Renal pelvis (tissue), 4 donors: ENCODE results near the gene KRTAP4-9. TPM values are rescaled to one million over a fixed set of nuclear protein-coding genes. Genes with fewer than 3 reads are reported as not detected.
"Not testable (repeated sequence)": the region's sequence is repeated elsewhere in the genome, so short reads cannot be mapped to it uniquely, and the experiment has no call there.

Source experiments
- DNase-seq: peaks from one replicate; pipeline ENCODE4 v3.0.0-alpha.2; 2013
- polyA plus RNA-seq, 3 donors: library from polyadenylated mRNA; unstranded; fragments of 120-200 nt; gene quantifications; one replicate each; pipeline ENCODE4 v1.2.1, GENCODE V29; 2013; ENCODE audit not compliant: insufficient read length in 3 of 3

Gene KRTAP4-9
- polyA plus RNA-seq, 3 donors, result not detected

DNA sequence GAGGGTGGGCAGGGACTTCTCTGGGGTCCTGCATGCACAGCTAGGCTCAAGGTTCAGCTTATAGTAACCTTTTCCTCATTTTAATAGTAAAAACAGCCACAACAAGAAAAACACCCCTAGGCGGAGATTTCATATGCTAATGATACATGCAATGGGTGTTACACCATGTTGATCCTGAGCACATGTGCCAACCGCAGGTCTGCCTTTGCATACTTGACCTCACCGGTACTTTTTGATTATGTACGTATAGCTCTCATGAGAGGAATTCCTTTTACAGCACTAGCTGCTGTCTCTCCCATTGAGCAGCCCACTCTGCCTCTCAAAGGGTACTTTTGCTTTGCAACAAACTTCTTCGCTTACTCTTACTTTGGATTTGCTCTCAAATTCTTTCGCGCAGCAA lies 9.1 kb upstream of the KRTAP4-9 start:
- no peak for DNase-seq

DNA sequence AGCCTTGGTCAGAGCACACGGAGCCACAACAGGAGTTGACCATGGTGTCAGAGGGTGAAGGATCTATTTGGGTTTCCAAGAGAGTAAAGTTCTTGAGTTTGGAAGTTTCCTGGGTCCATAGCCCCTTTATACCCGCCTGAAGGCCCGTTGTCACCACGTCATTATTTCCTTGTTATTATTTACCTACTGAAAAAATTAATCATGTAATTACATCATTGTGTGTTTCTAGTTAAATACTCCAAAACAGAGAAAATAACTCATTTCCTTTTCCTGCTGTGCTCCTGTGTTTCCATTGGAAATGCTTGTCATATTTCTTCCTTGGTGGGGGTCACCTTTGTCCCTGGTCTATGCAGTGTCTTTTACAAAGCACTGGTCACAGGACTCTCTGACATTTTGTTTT lies 7.1 kb upstream of the KRTAP4-9 start, which contains the start of gene KRTAP4-8:
TSS of gene KRTAP4-8 (minus strand) at position 101 of the 400 bp plus-strand sequence. CDS start at position 43, 58 bp downstream.
- DNase-seq, result no peak

DNA sequence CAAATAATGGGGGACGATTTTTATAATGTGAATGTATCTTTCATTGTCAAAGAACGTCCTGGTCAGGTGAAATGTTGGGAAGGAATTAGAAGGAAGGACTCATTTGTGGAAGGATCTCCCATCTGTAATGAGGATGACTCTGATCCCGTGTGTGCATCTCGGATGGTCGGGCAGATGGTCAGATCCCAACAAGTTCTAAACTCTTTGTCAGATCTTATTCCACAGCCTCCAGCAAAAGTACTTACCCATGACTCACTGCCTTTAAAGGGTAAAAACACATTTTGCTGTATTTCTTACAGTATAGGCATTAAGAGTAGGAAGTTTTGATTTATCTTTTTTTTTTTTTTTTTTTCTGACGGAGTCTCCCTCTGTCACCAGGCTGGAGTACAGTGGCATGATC lies 6.7 kb upstream of the KRTAP4-9 start:
- DNase-seq, result no peak

DNA sequence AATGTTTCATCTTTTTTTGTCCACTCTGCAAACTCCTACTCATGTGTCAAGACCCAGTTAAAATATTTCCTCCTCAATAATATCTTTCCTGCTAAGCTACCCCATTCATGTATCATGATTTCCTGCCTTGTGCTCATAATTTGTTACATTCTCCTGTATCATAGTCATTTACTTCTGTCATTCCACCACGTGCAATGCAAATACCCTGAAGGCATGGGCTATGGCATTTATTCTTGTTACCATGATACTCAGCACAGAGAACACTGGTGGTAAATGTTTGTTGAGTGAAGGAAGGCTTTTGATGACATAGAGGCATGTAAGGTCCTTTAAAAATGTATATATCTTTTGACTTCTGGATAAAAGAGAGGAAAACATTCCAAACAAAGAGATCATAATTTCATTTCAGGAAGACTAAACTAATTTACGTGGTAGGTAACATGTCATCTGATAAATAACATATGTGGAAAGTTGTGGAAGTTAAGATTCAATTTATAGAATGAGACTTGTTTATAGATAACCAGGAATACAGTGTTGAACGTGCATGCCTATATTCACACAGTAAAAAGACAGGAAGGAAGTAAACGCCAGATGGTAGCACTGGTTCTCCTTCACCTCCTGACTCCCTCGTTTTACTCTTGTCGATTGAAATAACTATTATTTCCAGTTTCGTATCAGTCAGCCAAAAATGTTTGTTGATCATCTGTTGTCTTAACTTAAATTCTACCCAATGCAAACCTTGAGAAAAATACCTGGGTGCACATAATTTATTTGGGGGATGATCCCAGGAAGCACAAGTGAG lies 5.3 kb upstream of the KRTAP4-9 start:
- not testable (repeated sequence) for DNase-seq

DNA sequence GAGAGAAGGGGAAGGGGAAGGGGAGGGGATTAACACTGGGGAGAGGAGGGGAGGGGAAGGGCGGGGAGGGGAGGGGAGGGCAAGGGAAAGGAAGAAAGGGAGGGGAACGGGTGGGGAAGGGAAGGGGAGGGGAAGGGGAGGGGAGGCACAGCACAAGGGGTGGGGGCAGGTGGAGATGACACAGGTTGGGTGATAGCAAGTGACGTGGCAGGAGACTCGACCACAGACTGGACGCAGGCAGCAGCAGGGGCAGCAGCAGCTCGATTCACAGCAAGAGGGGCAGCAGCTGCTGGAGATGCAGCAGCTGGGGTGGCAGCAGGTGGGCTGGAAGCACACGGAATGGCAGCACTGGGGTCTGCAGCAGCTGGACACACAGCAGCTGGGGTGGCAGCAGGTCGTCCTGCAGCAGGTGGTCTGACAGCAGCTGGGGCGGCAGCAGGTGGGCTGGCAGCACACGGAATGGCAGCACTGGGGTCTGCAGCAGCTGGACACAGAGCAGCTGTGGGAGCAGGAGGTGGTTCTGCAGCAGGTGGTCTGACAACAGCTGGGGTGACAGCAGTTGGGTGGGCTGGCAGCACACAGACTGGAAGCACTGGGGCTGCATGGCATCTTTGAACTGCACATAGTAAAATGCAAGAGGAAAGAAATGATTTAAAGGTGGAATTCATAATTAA lies 3.5 kb upstream of the KRTAP4-9 start, which contains the start of gene KRTAP4-16:
TSS of gene KRTAP4-16 (minus strand) at position 624 of the 674 bp plus-strand sequence. CDS start at position 624, 0 bp downstream.
- DNase-seq, result no peak

DNA sequence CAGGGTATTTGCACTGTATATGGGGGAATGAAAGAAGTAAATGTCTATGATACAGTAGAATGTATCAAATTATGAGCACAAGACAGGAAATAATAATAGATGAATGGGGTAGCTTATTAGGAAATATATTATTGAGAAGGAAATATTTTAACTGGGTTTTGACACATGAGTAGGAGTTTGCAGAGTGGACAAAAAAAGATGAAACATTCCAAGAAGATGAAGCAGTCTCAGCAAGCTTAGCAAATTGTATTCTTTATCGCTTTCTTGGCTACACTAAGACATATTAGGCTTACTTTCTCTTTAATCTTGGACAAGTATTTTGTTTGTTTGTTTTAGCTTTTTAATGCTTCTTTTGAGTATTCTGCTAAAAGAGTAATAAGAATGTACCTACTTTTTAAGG lies 1.3 kb upstream of the KRTAP4-9 start:
- DNase-seq, result no peak

DNA sequence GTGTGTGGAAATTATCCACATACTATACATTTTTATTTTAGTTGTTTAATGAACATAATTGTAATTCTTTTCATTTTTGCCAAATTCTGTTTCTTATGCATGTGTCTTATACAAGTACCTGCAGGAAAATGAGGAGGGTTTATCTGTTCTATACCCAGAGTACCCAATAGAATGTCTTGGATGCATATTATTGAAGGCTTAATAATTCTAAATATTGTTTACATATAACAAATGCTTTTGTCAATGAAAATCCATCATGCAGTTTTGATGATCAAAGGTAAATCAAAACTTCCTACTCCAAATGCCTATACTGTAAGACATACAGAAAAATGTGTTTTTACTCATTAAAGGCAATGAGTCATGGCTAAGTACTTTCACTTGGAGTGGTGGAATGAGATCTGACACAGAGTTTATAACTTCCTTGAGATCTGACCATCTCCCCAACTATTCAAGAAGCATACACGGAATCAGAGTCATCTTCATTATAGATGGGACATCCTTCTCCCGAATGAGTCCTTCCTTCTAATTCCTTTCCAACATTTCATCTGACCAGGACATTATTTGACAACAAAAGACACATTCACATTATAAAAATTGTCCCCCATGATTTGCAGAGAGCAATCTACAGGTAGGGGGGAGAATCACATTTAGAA lies 677 bp upstream of the KRTAP4-9 start:
- DNase-seq, result not testable (repeated sequence)

DNA sequence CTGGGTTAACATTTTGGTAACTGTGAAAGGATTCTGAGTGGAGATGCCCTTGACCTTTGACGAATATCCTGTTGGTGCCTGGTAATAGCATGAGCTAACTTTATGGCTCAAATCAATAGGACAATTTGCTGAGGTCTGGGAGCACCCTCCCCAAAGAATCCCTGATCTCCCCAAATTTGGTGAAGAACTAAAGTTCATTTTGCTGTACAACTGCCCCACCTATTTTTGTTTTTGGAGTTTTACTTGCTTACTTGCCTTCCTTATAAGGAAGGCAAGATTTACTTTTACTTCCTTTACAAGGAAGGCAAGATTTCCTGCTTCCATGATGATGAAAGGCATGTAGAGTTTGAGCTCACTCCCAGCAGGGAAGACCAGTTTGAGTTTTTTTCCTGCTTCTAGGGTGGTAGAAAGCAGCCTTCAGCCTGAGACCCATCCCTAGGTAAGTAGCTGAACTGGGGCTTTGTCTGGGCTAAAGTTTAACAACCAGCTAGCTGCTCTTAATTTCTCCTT lies 2.8 kb downstream of the KRTAP4-9 start:
- DNase-seq, result no peak

DNA sequence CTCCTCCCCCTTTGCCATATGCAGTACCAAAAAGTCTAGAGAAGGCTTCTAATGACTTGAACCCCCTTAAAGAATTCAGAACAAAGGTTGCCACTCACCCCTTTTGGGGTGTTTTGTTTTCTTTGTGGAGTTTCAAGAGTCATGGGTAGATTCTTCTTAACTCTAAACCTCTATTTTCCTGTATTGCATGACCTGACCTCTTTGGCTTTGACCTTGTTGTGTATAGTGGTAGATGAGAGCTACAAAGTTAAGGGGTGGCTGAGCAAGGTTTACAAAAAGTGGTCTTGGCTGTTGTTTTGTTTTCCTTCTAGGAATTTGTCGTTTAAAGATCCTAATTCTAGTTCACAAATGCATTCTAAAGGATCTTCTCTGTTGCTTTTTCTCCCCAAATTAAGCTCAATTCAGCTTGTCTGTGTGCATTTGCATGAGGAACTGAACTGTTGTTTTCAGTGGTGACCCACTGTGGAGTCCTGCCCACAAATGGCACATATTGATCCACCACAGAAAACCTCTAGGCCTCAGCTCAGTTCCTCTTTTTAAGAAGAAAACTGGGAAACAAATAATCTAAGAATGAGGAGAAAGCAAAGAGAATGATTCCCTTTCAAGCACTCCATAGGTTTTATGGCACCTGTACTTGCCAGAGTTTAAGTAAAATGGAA lies 3.7 kb downstream of the KRTAP4-9 start:
- DNase-seq, result not testable (repeated sequence)

DNA sequence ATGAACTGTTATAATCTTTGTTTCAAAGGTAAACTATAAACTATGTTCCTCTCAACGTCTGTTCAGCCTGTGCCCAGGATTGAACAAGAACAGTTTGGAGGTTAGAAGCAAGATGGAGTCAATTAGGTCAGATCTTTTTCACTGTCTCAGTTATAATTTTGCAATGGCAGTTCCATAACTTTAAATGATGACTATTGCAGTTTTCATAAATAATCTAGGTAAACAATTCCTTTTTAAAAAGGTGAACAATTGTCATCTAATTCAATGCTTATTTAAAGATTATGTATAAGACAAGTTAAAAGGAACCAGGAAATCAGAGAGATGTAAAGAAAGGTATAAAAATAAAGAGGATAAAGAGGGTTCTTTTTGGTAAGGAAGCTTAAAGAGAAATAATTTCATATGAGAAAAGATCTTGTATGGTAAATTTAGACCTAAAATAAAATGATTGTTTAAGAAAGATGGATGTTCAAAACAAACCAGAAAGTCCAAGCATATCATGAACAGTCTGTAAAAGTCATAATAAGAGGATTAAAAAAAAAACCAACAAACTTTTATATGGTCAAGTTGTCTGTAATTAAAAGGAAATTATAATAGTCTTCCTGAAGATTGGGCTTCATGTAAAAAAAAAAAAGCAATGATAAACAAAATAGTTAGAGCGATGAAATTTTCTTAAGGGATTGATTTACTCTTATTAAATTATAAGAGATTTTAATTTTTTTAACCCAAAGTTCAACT lies 6.1 kb downstream of the KRTAP4-9 start:
- no peak for DNase-seq

DNA sequence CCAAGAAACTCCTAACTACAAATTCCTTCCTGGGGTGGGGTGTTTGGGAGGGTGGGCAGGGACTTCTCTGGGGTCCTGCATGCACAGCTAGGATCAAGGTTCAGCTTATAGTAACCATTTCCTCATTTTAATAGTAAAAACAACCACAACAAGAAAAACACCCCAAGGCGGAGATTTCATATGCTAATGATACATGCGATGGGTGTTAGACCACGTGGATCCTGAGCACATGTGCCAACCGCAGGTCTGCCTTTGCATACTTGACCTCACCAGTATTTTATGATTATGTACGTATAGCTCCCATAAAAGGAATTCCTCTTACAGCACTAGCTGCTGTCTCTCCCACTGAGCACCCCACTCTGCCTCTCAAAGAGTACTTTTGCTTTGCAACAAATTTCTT lies 11.1 kb downstream of the KRTAP4-9 start:
- DNase-seq, result no peak

DNA sequence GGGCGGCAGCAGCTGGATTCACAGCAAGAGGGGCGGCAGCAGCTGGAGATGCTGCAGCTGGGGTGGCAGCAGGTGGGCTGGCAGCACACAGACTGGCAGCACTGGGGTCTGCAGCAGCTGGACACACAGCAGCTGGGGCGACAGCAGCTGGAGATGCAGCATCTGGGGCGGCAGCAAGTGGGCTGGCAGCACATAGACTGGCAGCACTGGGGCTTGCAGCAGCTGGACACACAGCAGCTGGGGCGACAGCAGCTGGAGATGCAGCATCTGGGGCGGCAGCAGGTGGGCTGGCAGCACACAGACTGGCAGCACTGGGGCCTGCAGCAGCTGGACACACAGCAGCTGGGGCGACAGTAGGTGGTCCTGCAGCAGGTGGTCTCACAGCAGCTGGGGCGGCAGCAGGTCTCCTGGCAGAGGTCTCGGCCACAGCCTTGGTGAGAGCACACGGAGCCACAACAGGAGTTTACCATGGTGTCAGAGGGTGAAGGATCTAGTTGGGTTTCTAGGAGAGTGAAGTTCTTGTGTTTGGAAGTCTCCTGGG lies 12.7 kb downstream of the KRTAP4-9 start, which contains the start of gene KRTAP4-11:
TSS of gene KRTAP4-11 (minus strand) at position 528 of the 541 bp plus-strand sequence. CDS start at position 470, 58 bp downstream.
- not testable (repeated sequence) for DNase-seq

DNA sequence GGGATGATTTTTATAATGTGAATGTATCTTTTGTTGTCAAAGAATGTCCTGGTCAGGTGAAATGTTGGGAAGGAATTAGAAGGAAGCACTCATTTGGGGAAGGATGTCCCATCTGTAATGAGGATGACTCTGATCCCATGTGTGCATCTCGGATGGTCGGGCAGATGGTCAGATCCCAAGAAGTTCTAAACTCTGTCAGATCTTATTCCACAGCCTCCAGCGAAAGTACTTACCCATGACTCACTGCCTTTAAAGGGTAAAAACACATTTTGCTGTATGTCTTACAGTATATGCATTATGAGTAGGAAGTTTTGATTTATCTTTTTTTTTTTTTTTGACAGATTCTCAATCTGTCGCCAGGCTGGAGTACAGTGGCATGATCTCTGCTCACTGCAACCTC lies 13.5 kb downstream of the KRTAP4-9 start:
- no peak for DNase-seq

DNA sequence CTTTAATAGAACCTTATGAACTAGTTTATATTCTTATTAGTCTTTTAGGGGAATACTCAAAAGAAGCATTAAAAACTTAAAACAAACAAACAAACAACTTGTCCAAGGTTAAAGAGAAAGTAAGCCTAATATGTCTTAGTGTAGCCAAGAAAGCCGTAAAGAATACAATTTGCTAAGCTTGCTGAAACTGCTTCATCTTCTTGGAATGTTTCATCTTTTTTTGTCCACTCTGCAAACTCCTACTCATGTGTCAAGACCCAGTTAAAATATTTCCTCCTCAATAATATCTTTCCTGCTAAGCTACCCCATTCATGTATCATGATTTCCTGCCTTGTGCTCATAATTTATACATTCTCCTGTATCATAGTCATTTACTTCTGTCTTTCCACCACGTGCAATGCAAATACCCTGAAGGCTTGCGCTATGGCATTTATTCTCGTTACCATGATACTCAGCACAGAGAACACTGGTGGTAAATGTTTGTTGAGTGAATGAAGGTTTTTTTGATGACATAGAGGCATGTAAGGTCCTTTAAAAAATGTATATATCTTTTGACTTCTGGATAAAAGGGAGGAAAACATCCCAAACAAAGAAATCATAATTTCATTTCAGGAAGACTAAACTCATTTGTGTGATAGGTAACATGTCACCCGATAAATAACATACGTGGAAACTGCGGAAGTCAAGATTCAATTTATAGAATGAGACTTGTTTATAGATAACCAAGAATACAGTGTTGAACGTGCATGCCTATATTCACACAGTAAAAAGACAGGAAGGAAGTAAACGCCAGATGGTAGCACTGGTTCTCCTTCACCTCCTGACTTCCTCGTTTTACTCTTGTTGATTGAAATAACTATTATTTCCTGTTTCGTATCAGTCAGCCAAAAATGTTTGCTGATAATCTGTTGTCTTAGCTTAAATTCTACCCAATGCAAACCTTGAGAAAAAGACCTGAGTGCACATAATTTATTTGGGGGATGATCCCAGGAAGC lies 14.8 kb downstream of the KRTAP4-9 start:
- not testable (repeated sequence) for DNase-seq

DNA sequence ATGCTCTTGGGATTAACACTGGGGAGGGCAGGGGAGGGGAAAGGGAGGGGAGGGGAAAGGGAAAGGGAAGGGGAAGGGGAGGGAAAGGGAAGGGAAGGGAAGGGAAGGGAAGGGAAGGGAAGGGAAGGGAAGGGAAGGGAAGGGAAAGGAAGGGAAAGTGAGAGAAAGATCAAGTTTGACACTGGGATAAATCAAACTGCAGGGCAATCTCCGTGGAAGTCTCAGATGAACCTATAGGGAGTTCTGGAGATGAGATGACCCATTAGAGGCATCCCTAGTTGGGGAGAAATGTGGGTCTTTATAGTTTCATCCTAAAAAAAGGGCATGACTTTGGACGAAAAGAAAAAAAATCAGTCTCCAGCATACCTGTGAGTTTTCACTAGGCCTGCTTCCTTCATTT lies 16.6 kb downstream of the KRTAP4-9 start:
- DNase-seq, result no peak

DNA sequence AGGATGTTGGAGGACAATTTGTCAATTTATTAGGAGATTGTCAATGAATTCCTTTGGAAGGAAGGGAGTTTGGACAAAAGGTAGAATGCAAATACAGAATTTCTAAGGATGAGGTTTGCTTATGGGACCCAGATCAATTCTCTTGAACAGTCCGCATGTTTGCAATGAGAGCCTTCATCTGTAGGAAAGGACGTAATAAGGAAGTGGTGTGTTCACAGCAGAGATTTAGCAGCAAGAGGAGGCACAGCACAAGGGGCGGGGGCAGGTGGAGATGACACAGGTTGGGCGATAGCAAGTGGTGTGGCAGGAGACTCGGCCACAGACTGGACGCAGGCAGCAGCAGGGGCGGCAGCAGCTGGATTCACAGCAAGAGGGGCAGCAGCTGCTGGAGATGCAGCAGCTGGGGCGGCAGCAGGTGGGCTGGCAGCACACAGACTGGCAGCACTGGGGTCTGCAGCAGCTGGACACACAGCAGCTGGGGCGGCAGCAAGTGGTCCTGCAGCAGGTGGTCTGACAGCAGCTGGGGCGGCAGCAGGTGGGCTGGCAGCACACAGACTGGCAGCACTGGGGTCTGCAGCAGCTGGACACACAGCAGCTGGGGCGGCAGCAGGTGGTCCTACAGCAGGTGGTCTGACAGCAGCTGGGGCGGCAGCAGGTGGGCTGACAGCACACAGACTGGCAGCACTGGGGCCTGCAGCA lies 18.3 kb downstream of the KRTAP4-9 start:
- DNase-seq, result not testable (repeated sequence)

DNA sequence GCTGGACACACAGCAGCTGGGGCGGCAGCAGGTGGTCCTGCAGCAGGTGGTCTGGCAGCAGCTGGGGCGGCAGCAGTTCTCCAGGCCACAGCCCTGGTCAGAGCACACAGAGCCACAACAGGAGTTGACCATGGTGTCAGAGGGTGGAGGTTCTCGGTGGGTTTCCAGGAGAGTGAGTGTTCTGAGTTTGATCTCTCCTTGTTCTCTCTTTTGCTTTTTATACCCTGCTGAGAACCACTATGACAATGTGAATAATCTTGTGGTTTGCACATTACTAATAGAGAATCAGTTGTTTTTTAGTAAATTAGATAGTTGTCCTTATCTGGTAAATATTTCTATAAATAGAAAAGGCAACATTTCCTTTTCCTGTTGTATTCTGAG lies 18.8 kb downstream of the KRTAP4-9 start, which contains the start of gene KRTAP4-12:
TSS of gene KRTAP4-12 (minus strand) at position 192 of the 381 bp plus-strand sequence. CDS start at position 132, 60 bp downstream.
- not testable (repeated sequence) for DNase-seq

DNA sequence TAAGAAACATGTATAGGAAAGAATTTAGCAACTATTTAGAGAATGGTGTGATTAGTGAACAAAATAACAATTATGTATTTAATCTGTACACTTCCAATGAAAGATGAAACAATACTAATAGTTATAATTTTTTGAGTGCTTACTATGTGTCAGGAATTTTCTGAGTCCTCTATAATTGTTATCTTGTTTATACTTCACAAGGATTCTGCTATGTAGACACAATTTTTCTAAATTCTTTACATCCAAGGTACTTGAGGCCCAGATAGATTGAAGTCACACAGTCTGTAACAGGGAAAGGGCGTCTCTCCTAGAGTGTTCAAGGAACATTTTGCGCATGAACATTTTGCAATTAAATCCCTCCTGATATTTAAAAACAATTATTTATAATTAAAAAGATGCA lies 19.9 kb downstream of the KRTAP4-9 start:
- no peak for DNase-seq

DNA sequence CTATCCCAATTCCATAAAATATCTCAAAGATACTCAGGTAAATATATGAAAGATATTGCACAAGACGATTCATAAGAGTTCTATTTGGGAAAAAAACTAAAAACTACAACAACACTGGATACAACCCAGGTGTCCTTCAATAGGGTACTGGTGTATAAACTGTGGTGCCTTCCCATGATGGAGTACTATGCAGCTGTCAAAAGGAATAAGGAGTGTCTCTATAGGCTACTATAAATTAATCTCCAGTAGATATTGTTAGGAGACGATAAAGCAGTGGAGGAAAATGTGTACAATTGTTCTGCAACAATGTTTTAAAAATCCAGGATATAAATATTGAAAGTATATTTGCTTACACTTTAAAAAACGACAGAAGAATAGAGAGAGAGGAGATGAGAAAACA lies 21.2 kb downstream of the KRTAP4-9 start:
- DNase-seq, result no peak
